Breast epithelium (tissue), 3 donors: ENCODE data around the gene FBXO40. TPM values are rescaled to one million over a fixed set of nuclear protein-coding genes. Genes with fewer than 3 reads are reported as not detected.

Experiments used
- total RNA-seq, 3 donors: library from RNA; depleted of rRNA; stranded (reverse); fragments of >200 nt; gene quantifications; one replicate each; pipeline ENCODE4 v1.1.0, GENCODE V29; 2016

The FBXO40 gene
- total RNA-seq, 3 donors from 2014 or later: not detected

Other genes with a start within 250 kb of the FBXO40 start
- gene POLQ, start 47.4 kb upstream of the FBXO40 start, total RNA-seq: under 1 TPM; under 0.01 to 0.64 (median 0.29) TPM
- gene ARGFX, start 25.4 kb upstream of the FBXO40 start, total RNA-seq: not detected
- 100 to 1,000 TPM in 1 of 3 donors, 10 to 100 TPM in 2; 37.8 to 144 (median 42.6) TPM for gene HCLS1, start 67.5 kb downstream of the FBXO40 start, total RNA-seq
- gene GOLGB1, start 156.4 kb downstream of the FBXO40 start, total RNA-seq: 100 to 1,000 TPM in 1 of 3 donors, 10 to 100 TPM in 2; 95.4 to 106 (median 95.4) TPM
- gene IQCB1, start 241.7 kb downstream of the FBXO40 start, total RNA-seq: 10 to 100 TPM; 17.9 to 54.6 (median 28.8) TPM
- gene EAF2, start 241.8 kb downstream of the FBXO40 start, total RNA-seq: 10 to 100 TPM in 1 of 3 donors, 1 to 10 TPM in 2; 7.5 to 11.4 (median 9.2) TPM